GM12873 (cell line): ENCODE data around the gene PFN1.

Source experiments
- CTCF ChIP-seq: IDR thresholded peaks from 2 replicates; pipeline ENCODE4 v1.5.1; 2012; ENCODE audit warnings: low read depth, mild to moderate bottlenecking, moderate library complexity, low read length, control low read depth; ENCODE audit not compliant: insufficient read depth; ENCODE audit errors: missing control alignments

The PFN1 gene

DNA sequence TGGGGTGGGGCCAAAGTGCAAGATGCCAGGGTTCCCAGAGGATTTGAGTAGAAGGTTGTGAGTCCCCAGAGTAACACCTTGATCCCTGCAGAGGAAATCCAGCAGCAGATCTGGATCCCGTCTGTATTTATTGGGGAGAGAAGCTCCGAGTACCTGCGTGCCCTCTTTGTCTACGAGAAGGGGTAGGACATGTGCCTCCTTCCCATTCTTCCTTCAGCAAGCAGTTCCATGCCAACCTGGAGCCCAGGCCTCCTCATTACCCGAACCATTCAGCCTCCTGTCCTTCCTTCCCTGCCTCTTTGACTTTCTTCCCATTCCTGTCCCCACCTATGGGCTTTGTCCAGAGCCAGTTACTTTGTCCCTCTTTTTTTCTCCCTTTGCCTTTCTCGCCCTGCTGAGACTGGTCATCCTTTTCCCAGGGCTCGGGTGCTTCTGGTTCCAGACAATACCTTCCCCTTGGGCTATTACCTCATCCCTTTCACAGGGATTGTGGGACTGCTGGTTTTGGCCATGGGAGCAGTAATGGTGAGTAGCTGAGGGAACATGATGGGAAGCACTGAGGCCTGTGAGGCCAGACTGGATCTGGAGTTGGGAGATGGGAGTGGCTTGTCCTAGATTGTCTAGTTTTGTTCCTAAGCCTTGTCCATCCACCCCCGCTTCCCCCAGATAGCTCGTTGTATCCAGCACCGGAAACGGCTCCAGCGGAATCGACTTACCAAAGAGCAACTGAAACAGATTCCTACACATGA, 5.4 kb downstream of the PFN1 start:
- no peak for TF ChIP-seq CTCF

DNA sequence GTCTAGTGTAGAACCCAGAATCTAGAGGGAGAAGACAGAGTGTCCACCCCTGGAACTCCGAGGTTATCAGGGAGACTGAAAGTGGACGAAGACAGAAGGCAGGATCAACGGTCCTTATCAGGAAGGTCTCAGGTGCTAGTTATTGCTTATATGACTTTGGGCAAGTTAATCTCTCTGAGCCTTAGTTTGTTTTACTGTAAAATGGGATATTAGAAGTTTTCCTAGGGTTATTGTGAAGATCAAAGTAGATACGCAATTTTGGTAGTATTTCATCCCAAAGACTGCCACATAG, 7.1 kb downstream of the PFN1 start:
- no peak for TF ChIP-seq CTCF

- no peak for TF ChIP-seq CTCF
These were observed 7.6 kb downstream of the PFN1 start for GRCh38 chr17:4940555-4941318.

GRCh38 chr17:4939796-4940554, 8.4 kb downstream of the PFN1 start, which contains the start of the genes RNF167 and SLC25A11:
Gene RNF167 (plus strand): TSS chr17:4940268. CDS start chr17:4940910, 642 bp downstream.
Gene SLC25A11 (minus strand): TSS chr17:4940046. CDS start chr17:4939910, 136 bp downstream.
- TF ChIP-seq CTCF = no peak

GRCh38 chr17:4939546-4939795, 8.9 kb downstream of the PFN1 start:
- TF ChIP-seq CTCF = no peak

DNA sequence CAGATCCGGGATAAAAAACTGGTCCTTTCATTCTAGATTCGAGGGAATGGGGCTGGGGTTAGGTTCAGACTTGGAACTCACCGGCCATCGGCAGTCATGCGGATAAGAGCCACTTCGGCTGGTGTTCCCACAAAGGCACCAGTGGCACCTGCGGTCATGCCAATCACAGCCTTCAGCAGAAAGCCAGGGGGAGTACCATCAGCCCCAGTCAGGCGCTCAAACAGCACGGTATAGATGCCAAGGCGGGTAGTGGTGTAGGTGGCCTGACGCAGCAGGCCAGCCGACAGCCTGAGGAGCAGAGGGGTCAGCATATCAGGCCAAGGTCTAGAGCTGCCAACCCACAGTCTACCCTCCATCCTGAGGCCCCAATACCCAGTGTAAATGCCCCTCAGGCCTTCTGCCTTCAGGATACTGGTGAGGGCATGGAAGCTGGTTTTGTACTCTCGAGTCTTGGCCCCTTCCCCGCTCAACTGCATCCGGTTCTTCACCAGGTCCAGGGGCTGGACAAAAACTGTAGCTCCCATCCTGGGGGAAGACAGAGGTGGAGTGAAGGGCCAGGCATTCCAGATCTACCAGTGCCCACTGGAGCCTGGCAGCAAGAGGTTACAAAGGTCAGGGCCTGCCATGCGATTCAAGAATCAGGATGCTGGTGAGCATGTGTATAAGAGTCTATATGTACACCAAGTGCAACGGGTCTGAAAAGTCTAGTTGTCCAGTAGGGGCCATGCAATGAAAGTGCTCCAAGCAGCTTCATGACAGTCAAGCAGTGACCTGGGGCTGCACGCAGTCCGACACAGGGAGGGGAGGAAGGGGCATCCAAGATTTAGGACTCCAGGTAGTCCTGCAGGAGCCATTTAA, 9.4 kb downstream of the PFN1 start:
- no peak for TF ChIP-seq CTCF
